Stimulated activated CD4-positive, alpha-beta T cell treated with anti-CD3 and anti-CD28 coated beads, Interleukin-2, amount 100 ng/mL, for 24 hours (primary cell): ENCODE measurements around the gene URM1.
"Not testable (repeated sequence)": the region's sequence is repeated elsewhere in the genome, so short reads cannot be mapped to it uniquely, and the experiment has no call there.

Experiments
- DNase-seq, 2 donors: peaks; one replicate each; pipeline ENCODE4 v3.0.0-alpha.2; 2020

URM1 gene

GRCh38 chr9:128370752-128371629, at the start of gene URM1:
TSS of gene URM1 (plus strand) at chr9:128371374. CDS start at chr9:128371381, 7 bp downstream.
- peak; percentile 96 for DNase-seq

GRCh38 chr9:128321879-128322403, 49.2 kb upstream of the URM1 start:
- no peak for DNase-seq

GRCh38 chr9:128322404-128323211, 48.6 kb upstream of the URM1 start, which contains the start of the genes COQ4 and TRUB2:
TSS of gene COQ4 (plus strand) at chr9:128322839. CDS start at chr9:128322859, 20 bp downstream.
TSS of gene TRUB2 (minus strand) at chr9:128322447. CDS start at chr9:128322408, 39 bp downstream.
- DNase-seq = peak; percentile 94

GRCh38 chr9:128323212-128323730, 47.9 kb upstream of the URM1 start:
- no peak for DNase-seq

GRCh38 chr9:128323791-128324190, 47.4 kb upstream of the URM1 start:
- no peak for DNase-seq

GRCh38 chr9:128324401-128324800, 46.8 kb upstream of the URM1 start:
- no peak for DNase-seq

GRCh38 chr9:128325629-128326028, 45.5 kb upstream of the URM1 start:
- DNase-seq = no peak

- DNase-seq = no peak
Observed at GRCh38 chr9:128333451-128333869, 37.7 kb upstream of the URM1 start.

- DNase-seq = no peak
Observed at GRCh38 chr9:128335161-128335560, 36.0 kb upstream of the URM1 start.

- no peak for DNase-seq
Observed at GRCh38 chr9:128335914-128336313, 35.3 kb upstream of the URM1 start.

GRCh38 chr9:128337936-128338335, 33.2 kb upstream of the URM1 start:
- no peak for DNase-seq

GRCh38 chr9:128338852-128339614, 32.1 kb upstream of the URM1 start:
- DNase-seq = not testable (repeated sequence)

- peak; percentile 79 to 84 for DNase-seq
Observed at GRCh38 chr9:128339761-128340690, 31.1 kb upstream of the URM1 start, which contains the start of gene SLC27A4. TSS of gene SLC27A4 (plus strand) at chr9:128340527. CDS start at chr9:128343133, 2,606 bp downstream.

GRCh38 chr9:128340691-128341434, 30.3 kb upstream of the URM1 start:
- DNase-seq = peak in 1 of 2 donors; percentile 41

- peak; percentile 73 for DNase-seq
Observed at GRCh38 chr9:128341435-128341849, 29.7 kb upstream of the URM1 start.

- no peak for DNase-seq
Observed at GRCh38 chr9:128342971-128343680, 28.0 kb upstream of the URM1 start.

GRCh38 chr9:128343855-128344254, 27.3 kb upstream of the URM1 start:
- no peak for DNase-seq

GRCh38 chr9:128344931-128345605, 26.1 kb upstream of the URM1 start:
- DNase-seq = no peak

- DNase-seq = no peak
Observed at GRCh38 chr9:128349125-128349524, 22.0 kb upstream of the URM1 start.
